ENCODE data around the gene LRMDA.

Gene LRMDA

GRCh38 chr10:76274933-76275332, 843.5 kb downstream of the LRMDA start:
- H3K27me3 Mint-ChIP-seq (ENCODE audit: low read depth), result no peaks in the 10 kb centered on the region
- no peak overlapping the region for H3K27ac Mint-ChIP-seq
- no peak for TF ChIP-seq CTCF (IDR thresholded peaks at IDR 0.05; ENCODE audit: unreplicated experiment in 3 of 3)
- H3K4me1 Mint-ChIP-seq, result peaks cover 9% of the 10 kb centered on the region
- H3K36me3 Mint-ChIP-seq (ENCODE audit: low read depth), result peaks cover 36% of the 10 kb centered on the region
- H3K9me3 Mint-ChIP-seq, result peaks cover 48% of the 10 kb centered on the region
- no peak overlapping the region for H3K4me3 Mint-ChIP-seq

- H3K9me3 Mint-ChIP-seq, result peaks cover 43% of the 10 kb centered on the region
- no peak overlapping the region for H3K4me3 Mint-ChIP-seq
- TF ChIP-seq CTCF (IDR thresholded peaks at IDR 0.05; ENCODE audit: unreplicated experiment in 3 of 3), result no peak
- peaks cover 37% of the 10 kb centered on the region for H3K4me1 Mint-ChIP-seq
- H3K27ac Mint-ChIP-seq, result peak overlapping the region; percentile 19 to 51 (median 30)
- H3K36me3 Mint-ChIP-seq (ENCODE audit: low read depth), result peaks cover 32% of the 10 kb centered on the region
- H3K27me3 Mint-ChIP-seq (ENCODE audit: low read depth), result no peaks in the 10 kb centered on the region
Measured at GRCh38 chr10:76278811-76279460, 847.5 kb downstream of the LRMDA start.

GRCh38 chr10:76281659-76282058, 850.2 kb downstream of the LRMDA start:
- peak overlapping the region; percentile 96 for H3K27ac Mint-ChIP-seq
- TF ChIP-seq CTCF (IDR thresholded peaks at IDR 0.05; ENCODE audit: unreplicated experiment in 3 of 3), result no peak
- no peak overlapping the region for H3K4me3 Mint-ChIP-seq
- H3K27me3 Mint-ChIP-seq (ENCODE audit: low read depth), result no peaks in the 10 kb centered on the region
- peaks cover 19% of the 10 kb centered on the region for H3K36me3 Mint-ChIP-seq (ENCODE audit: low read depth)
- H3K4me1 Mint-ChIP-seq, result peaks cover 55% of the 10 kb centered on the region
- H3K9me3 Mint-ChIP-seq, result peaks cover 28% of the 10 kb centered on the region

- peaks cover 25% of the 10 kb centered on the region for H3K9me3 Mint-ChIP-seq
- peaks cover 15% of the 10 kb centered on the region for H3K36me3 Mint-ChIP-seq (ENCODE audit: low read depth)
- TF ChIP-seq CTCF (IDR thresholded peaks at IDR 0.05; ENCODE audit: unreplicated experiment in 3 of 3), result no peak
- H3K4me1 Mint-ChIP-seq, result peaks cover 62% of the 10 kb centered on the region
- H3K4me3 Mint-ChIP-seq, result peak overlapping the region; percentile 3 to 18 (median 15)
- no peaks in the 10 kb centered on the region for H3K27me3 Mint-ChIP-seq (ENCODE audit: low read depth)
- H3K27ac Mint-ChIP-seq, result peak overlapping the region; percentile 96
Measured at GRCh38 chr10:76282061-76283025, 850.9 kb downstream of the LRMDA start.

- no peak for TF ChIP-seq CTCF (IDR thresholded peaks at IDR 0.05; ENCODE audit: unreplicated experiment in 3 of 3)
- peaks cover 13% of the 10 kb centered on the region for H3K9me3 Mint-ChIP-seq
- H3K4me1 Mint-ChIP-seq, result peaks cover 53% of the 10 kb centered on the region
- no peak overlapping the region for H3K4me3 Mint-ChIP-seq
- peak overlapping the region in 2 of 3 experiments; percentile 38 to 72 for H3K27ac Mint-ChIP-seq
- no peaks in the 10 kb centered on the region for H3K27me3 Mint-ChIP-seq (ENCODE audit: low read depth)
- peaks cover 12% of the 10 kb centered on the region for H3K36me3 Mint-ChIP-seq (ENCODE audit: low read depth)
Measured at GRCh38 chr10:76284351-76284750, 852.9 kb downstream of the LRMDA start.
